Stimulated activated CD4-positive, alpha-beta T cell treated with anti-CD3 and anti-CD28 coated beads, Interleukin-2, amount 100 ng/mL, for 4 hours (primary cell): Measurements from ENCODE around the gene NPAS1.

Experiments
- DNase-seq: peaks from one replicate; pipeline ENCODE4 v3.0.0-alpha.2; 2020; ENCODE audit warnings: low read depth

NPAS1 gene

GRCh38 chr19:47019431-47020041 lies at the start of gene NPAS1:
Gene NPAS1, plus strand, starts transcription at chr19:47019837. Its CDS starts 1,211 bp downstream, at chr19:47021048.
- DNase-seq = no peak

GRCh38 chr19:46970815-46971214 lies 48.8 kb upstream of the NPAS1 start:
- no peak for DNase-seq

GRCh38 chr19:46972311-46972710 lies 47.3 kb upstream of the NPAS1 start:
- no peak for DNase-seq

GRCh38 chr19:46974181-46974580 lies 45.5 kb upstream of the NPAS1 start:
- DNase-seq = no peak

GRCh38 chr19:46975011-46975924 lies 44.4 kb upstream of the NPAS1 start:
- no peak for DNase-seq

GRCh38 chr19:46975925-46976782 lies 43.5 kb upstream of the NPAS1 start:
- no peak for DNase-seq

GRCh38 chr19:46976845-46977320 lies 42.8 kb upstream of the NPAS1 start:
- DNase-seq = no peak

- DNase-seq = no peak
Measured at GRCh38 chr19:46977548-46977947, 42.1 kb upstream of the NPAS1 start.

GRCh38 chr19:46978171-46978869 lies 41.3 kb upstream of the NPAS1 start:
- DNase-seq = no peak

- no peak for DNase-seq
Measured at GRCh38 chr19:46979126-46980105, 40.2 kb upstream of the NPAS1 start.

- DNase-seq = no peak
Measured at GRCh38 chr19:46980761-46981160, 38.9 kb upstream of the NPAS1 start.

GRCh38 chr19:46981286-46981945 lies 38.2 kb upstream of the NPAS1 start:
- no peak for DNase-seq

- DNase-seq = no peak
Measured at GRCh38 chr19:46983097-46983496, 36.5 kb upstream of the NPAS1 start.

- no peak for DNase-seq
Measured at GRCh38 chr19:46984077-46985010, 35.3 kb upstream of the NPAS1 start.

GRCh38 chr19:46985542-46986415 lies 33.9 kb upstream of the NPAS1 start:
- no peak for DNase-seq

- no peak for DNase-seq
Measured at GRCh38 chr19:46988614-46989230, 30.9 kb upstream of the NPAS1 start.

GRCh38 chr19:46990991-46991676 lies 28.5 kb upstream of the NPAS1 start:
- peak; percentile 40 for DNase-seq
